OCI-LY1 (cell line): ENCODE measurements around the gene KLHDC7B.
"Not testable (repeated sequence)": the region's sequence is repeated elsewhere in the genome, so short reads cannot be mapped to it uniquely, and the experiment has no call there.

Experiments used
- EZH2 ChIP-seq: fragments of 200-600 bp; sonication (generic), shearing (Covaris generic); IDR thresholded peaks from 2 replicates; pipeline ENCODE4 v1.8.0; 2017; ENCODE audit warnings: borderline replicate concordance, mixed run types, mild to moderate bottlenecking, antibody characterized with exemption, low read length, moderate library complexity, mixed read lengths
- TF ChIP-seq, protein P1 (sequence below): fragments of 200-600 bp; sonication (generic), shearing (Covaris generic); IDR thresholded peaks from 2 replicates; pipeline ENCODE4 v1.5.1; 2017; ENCODE audit warnings: mild to moderate bottlenecking, antibody characterized with exemption, low read length, moderate library complexity, mixed read lengths

DNA sequence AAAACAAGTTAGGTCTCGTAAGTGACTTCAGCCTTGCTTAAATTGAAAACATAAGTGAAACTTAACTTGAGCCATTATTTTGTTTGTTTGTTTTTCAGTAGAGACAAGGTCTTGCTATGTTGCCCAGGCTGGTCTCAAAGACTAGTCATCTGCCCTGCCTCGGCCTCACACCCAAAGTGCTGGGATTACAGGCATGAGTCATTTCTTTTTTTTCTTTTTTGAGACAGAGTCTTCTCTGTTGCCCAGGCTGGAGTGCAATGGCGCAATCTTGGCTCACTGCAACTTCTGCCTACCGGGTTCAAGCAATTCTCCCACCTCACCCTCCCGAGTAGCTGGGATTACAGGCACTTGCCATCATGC, 4.1 kb upstream of the KLHDC7B start:
- TF ChIP-seq, protein P1, sequence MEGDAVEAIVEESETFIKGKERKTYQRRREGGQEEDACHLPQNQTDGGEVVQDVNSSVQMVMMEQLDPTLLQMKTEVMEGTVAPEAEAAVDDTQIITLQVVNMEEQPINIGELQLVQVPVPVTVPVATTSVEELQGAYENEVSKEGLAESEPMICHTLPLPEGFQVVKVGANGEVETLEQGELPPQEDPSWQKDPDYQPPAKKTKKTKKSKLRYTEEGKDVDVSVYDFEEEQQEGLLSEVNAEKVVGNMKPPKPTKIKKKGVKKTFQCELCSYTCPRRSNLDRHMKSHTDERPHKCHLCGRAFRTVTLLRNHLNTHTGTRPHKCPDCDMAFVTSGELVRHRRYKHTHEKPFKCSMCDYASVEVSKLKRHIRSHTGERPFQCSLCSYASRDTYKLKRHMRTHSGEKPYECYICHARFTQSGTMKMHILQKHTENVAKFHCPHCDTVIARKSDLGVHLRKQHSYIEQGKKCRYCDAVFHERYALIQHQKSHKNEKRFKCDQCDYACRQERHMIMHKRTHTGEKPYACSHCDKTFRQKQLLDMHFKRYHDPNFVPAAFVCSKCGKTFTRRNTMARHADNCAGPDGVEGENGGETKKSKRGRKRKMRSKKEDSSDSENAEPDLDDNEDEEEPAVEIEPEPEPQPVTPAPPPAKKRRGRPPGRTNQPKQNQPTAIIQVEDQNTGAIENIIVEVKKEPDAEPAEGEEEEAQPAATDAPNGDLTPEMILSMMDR: not testable (repeated sequence)
- TF ChIP-seq EZH2: not testable (repeated sequence)
